ENCODE results near the gene TMA7.

Gene TMA7

DNA sequence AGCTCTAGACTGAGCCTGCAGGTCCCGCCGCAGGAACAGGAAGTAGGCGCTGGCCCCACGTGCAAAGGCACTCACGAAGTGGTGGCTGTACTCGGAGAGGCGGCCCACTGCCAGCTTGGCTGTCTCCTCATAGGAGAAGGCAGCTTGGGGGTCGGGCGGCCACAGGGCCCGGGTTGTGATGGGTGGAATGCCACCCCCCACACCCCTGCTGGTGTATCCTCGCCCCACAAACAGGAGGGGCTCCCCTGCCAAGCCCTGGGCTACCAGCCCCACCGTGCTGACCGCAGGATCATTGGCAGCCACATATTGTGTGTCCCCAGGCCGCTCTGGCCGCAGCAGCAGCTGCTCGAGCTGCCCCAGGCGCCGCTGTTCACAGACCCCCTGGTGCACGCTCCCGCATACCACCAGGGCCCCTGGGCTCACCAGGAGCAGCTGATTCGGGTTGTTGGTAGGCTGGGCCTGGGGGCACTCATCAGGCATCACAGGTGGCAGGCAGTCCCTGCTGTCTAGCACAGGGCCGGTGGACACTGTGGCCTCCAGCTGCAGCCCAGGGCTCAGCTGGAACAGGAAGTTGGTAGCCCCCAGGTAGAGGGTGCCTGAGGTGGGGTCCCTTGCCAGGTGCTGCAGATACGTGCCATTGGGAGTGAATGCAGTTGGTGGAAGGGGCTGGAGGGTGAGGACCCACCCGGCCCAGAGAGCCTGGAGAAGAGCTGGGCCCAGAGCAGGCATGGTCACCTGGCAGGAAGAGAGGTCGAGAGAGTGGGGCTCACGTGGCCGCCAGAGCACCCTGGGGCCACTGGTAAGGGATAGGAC lies 16.0 kb upstream of the TMA7 start:
- no peak for DNase-seq

DNA sequence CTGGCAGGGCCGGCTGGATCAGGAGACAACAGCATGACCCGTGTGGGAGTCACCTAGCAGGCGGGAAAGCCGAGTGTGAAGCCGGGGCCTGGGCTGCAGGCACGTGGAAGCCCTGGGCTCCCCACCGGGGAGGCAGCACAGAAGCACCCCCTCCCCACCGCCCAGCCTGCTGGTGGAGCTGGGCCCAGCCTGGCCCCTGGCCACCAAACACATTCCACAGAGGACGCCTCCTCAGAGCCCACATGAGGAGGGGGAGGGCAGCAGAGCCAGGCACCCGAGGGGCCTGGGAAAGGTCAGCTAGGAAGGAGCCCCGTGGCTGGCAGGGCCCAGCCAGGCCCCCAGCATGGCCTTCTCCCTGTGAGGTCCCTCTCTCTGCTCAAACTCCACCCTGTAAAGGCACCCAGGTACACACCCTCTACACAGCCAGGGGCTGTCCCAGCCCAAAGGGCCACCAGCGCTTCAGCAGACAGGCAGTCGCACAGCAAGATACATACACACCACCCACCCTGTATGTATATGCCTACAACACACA lies 14.7 kb upstream of the TMA7 start:
- no peak for DNase-seq

DNA sequence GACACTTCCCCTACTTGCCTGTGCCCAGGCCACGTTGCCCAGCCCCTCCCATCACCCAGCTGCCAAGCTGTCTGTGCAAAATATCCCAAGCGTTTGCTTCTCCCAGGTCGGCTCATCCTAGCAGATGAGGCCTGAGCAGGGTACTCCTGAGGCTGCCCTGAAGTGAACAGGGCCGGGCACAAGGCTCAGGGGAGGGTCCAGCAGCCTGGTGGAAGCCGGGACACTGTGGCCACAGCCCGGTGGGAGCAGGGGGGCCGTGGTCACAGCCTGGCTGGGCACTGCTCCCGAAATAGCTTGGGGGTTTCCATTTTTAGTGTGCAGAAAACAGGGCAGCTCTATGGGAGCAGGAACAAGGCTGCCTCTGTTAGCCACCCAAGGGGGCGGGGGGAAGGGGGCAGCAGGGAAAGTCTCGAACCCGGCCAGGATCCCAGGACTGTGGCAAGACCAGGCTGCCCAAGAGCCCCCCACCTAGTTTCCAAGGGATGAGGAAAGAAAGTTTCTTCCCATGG lies 13.6 kb upstream of the TMA7 start:
- no peak for DNase-seq

DNA sequence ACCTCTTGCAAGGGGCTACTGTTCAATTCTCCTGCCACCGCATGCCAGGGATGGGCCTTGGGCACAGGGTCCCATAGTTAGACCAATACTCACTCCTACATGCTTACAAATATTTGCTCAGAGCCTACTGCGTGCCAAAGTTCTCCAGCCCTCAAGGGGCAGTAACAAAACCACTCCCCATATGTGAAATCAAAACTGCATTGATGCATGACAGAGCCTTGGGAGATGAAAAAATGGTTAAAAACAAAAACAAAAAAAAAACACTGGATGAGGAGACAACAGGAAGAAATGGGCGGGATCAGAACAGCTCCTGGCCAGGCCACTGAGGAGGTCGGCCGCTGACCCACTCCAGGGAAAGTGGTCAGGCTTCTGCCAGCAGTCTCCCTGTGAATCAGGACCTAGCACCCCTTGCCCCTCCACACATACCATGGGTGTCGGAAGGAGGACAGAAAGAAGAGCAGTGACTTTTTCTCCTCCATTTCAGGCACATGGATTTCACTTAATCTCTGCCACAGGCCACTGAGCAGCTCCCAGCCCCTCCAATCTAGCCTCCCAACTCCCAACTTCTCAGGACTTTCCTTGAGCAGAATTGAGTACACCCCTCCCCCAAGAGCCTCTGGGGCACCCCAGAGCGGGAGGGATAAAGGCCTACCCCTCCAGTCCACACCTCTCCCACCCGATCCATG lies 13.0 kb upstream of the TMA7 start:
- no peak for DNase-seq

DNA sequence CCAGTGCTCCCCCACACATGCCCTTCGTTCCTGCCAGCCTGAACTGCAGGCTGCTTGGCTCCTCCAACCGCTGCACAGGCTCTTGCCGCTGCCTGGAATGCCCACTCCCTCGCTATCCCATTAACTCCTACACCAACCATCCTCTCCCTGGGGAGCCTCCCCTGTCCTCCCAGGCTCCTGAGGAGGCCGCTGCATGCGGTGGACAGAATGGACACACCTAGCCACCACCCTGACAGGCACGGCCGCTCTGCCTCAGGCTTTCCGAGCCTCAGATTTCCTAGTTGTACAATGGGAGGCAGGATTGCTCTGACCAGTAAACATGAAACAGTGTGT lies 12.5 kb upstream of the TMA7 start:
- DNase-seq, result no peak

DNA sequence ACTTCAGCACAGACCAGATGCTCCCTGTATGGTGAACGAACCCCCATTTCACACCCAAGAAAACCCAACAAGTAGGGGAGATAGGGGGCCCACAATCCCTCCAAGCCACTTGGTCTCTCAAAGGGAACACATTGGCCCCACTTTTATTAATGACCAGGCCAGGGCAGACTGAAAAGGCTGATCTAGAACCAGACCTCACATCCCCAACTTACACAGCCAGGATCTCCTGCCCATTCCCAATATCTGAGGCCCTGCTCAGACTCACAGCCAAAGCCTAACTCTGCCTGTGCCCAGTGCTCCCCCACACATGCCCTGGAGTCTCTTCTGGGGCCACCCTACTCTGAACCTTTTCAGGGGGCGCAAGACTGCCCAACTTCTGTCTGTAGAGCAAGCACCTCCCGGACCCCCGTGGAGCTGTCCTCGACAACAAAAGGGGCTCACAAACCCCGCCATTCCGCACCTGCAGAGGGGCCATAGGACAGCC lies 11.9 kb upstream of the TMA7 start:
- DNase-seq, result no peak

DNA sequence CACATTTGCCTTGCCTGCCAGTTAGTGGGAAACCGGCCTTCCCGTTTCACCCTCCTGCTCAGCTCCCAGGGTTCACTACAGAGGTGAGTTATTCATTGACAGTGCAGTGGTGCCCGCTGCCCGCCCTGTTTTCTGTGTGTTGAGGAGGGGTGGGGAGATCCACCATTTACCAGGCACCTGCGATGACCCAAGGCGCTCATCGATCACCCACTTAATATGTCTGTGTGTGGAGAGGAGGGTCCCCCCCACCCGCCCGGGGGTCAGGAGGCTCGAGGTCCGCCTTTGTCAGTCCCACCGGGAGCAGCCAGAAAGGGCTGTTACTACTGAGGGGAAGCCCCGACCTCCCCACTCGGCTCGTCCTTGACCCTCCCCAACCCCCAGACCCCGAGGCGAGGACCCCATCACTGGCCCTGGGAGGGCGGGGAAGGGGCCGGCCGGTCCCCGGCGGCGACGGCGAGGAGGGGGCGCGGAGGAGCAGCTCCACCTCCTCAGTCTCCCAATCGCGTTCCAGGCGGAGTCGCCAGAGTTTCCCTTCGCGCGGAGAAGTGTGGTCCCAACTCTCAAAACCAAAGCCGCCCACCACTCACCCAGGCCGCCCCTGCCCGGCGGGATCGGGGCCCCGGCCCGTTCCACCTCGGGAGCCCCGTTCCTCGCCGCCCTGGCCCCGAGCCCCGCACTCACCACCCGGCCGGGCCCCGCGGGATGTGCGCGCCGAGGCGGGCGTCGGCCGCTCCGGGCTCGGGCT lies 11.3 kb upstream of the TMA7 start:
- peak; percentile 36 for DNase-seq

DNA sequence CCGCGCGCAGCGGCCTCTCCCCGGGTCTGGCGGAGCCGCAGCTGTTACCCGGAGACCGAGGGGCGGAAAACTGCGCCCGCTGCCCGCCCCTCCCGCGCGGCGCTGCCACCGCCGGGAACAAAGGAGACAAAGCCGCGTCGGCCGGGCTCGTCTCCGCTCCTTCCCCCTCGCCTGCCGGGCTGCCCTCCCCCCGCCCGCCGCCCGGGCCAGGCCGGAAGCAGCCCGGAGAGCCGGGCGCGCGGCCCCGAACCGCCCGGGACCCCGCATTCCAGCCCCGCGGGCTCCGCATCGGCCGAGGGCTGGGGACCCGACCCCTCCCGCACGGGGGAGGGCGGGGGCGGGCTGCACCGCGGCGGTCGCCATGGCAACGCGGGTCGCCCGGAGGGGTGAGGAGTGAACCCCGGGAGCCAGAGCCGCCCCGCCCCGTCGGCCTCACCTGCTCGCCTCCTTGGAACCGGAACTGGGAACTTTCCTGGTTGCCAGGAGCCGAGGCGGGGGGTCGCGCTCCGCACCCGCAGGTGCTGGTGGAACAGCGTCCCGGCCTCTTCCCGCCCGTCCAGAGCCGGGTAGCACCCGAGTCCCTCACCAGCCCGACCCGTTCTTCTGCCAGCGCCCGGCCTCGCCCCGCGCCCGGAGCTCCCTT lies 10.6 kb upstream of the TMA7 start:
- peak; percentile 42 for DNase-seq

DNA sequence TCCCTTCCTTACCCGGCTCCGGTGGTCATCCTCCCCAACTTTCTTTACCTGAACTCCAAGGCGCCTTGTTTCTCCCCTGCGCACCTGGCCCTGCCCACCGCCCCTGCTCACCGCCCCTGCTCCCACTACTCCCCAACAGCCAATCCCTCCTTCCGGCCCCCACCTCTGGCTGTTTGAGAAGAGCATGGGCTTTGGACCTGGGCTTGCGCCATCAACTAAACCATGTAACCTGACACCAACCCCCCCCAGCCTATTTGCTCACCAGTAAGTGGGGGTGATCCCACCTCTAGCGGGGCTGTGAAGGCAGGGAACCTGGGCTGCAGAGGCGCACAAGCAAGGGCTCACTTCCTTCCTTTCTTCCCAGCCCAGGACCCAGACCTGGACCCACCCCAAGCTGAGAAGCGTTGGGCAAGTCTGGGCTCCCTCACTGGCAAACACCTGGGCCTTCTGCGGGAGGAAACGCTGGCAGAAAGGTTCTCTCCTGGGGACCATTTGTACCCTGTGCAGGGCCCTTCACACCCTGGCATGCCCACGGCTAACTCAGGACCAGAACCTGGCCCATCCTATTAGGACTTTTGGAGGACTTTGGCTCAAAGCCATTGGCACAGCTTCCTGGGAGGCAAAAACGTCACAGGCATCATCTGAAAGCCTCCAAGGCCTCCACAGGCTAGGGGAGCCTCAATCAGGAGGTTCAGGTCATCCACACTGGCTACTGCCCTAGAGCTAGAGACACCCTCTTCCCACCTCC lies 9.9 kb upstream of the TMA7 start, which contains the start of gene PLXNB1:
TSS of gene PLXNB1 (minus strand) at position 127 of the 748 bp plus-strand sequence. CDS start 5,475 bp downstream, outside the sequence.
- peak; percentile 65 for DNase-seq

DNA sequence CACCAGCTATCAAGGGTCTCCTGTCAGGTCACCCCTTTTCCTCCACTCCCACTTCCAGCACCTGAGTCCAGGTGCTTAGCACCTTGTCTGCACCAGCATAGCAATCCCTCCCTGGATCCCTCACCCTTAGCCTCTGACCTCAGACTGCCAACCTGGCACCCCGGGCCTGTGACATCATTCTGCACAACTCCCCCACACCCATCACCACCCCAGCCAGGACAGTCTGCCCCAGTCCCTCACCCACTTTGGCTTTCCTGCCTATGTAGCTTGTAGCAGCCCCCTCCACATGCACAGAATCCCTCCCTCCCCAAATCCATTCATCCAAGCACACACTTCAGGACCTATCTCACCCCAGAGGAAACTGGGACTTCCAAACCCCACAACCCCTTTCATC lies 9.4 kb upstream of the TMA7 start:
- DNase-seq, result no peak

DNA sequence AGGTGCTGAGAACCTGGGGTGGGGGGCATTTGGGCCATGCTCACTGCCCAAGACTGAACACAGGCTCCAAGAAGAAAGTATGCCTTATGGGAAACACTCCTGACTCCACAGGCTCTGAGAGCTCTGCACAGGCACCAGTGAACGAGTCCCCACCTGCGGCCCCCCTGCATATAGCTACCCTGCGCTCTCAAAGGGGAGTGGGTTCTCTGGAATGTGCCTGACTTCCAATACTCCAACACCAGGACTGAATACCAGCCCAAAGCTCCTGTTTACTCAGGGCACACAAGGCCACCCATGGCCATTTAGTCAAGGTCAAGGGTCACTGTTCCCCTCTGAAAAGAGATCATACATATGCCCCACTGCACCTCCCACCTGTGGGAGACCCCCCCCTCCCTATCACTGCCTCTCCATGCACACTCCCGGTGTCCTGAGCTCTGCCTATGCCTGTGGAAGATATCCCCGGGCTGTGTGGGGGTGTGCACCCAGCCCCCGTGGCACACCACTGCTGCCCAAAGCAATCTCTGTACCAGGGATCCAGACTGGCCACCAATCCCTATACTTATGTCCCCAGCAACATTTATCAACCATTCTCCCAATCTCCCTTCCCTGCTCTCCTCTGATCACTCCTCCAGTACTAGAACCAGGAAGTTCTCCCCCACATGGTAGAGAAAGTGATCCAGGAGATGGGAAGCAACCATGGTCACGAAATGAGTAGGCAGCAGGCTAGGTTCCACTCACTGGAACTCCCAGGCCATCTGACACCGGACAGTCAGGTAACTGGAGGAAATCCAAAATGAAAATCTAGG lies 8.6 kb upstream of the TMA7 start:
- no peak for DNase-seq

DNA sequence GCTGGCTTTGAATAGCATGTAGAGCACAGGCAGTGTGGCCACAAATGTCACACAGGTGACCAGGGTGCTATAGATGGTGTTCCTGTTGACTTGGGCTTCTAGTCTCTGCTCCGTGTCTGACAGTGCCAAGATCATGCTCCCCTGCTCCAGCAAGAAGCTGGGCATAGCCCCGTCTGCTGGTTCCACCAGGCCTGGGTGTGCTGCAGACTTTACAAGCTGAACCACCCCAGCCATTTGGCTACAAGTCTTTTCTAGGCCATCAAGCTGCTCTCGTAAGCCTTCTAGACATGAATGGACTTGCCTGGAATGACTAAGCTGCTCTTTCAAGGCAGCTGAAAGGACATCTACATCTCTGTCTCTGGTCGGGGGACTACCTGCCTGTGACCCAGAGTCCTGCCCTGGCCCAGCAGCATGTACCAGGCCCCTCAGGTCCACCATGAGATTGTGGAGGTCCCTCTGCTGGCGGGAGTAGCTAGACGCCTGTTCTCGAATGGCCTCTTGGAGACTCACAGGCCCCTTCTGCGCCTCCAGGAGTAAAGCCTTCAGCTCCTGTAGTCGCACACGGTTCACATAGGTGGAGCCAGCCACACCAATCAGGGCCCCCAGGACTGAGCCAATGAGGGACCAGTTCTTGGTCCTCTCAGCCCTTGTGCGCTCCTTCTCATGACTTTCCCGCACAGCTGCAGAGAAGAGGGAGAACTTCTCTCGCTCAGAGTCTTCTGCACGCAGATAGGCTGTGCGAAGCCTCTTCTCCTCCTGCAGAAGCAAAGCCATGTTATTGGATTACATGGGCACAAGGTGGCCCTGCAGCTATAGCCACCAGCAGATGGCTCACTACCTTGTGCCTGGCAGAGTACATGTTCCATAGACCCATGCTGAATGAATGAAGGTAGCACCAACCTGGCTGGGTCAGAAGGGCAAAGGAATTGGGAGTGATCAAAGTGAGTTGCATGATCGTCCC lies 7.4 kb upstream of the TMA7 start:
- DNase-seq, result no peak

DNA sequence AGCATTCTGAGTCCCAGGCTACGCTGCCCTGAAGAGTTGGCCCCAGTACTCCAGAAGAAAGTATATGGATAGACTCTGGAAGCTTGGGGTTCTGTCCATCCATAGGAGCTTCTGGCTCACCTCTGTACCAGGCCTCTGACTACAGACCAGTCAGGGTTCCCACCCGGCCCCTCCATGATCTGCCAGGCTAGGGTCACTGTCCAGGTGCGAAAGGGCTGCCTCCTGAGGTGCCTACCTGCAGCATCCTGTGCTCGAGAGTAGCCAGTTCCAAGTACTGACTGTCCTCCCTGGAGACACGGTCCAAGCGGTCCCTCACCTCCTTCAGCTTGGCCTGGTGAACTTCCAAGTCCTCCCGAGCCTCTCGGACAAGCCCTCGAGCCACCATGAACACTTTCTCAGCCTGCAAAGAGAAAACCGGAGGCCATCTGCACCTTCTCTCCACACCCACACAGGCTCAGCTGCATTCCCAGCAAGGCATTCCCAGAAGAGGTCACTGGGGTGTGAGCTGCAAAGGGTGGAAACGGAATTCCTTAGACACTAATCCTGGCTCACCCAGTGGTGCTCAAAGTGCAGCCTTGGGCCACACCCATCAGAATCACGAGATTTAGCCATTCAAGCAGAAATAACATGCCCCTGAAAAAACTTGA lies 6.5 kb upstream of the TMA7 start:
- no peak for DNase-seq

DNA sequence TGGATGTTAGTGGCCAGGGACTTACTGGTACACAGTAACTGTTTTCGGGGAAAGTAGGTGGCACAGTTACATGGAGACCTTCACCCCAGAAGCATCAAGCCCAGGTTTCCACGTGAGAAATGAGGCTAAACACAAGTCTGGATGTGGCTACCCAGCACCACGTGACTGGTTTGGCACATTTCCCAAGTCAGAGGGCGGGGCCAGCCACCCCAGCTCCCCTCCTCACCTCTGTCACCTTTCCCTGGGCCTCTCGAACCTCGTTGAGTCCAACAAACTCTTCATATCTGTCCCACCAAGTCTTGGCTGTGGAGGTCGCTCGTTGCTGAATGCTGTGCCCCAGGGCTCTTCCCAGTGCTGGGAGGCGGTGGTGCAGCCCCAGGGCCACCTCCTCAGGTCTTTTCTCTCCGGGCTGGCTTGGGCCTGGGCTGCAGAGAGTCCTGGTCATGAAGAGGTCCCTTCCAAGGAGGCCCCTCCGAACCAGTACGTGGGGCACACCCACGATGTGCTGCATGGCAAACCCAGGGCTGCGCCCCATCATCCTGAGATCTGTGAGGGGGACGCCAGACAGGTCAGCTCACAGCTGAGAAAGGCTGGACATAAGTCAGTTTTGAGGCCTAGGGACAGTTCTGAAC lies 5.3 kb upstream of the TMA7 start:
- DNase-seq, result no peak

DNA sequence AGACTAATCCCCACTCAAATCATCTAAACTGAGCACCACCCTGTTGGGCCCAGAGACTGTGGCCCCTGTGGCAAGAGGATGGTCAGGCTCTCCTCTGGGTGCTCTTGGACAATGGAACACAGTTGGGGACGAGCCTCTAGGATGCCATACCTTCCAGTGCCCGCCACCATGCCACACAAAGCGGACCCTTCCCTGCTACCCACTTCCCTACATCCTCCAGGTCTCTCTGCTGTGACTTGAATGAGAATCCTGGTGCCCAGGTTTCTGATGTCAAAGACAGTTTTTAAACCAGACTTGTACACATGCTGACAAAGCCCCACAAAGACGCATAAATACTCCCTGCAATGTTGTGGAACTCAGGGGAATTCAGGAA lies 4.8 kb upstream of the TMA7 start:
- no peak for DNase-seq

DNA sequence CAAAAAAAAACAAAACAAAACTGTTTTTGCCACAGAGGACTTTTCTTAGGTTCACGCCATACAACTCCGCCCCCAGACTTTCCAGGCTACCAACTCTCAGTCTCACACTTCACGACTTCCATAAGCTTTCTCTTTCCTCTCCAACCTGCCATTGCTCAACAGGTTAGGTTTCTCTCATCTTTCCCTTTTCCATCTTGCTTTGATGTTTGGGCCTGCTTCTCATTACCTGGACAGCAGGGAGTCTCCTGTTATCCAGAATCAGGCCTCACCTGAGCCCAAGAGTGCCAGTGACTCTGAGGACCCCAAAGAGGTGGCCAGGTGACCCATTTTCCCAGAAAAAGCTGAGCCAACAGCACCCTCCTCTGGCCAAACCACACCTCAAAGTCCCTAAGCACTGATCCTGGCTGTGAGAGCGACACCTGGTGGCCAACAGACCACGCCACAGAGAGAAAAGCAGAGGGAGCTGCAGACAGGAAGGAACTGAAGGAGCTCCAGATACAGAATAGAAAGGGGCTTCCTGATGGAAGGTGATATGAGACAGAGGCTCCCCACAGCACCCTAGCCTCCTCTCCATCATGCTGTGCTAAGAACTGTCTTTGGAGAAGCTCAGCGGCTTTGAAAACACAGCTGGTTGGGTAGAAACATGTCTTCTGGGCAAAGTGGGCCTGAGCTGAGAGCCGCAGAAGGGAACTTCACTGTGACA lies 4.1 kb upstream of the TMA7 start:
- DNase-seq, result peak; percentile 73

DNA sequence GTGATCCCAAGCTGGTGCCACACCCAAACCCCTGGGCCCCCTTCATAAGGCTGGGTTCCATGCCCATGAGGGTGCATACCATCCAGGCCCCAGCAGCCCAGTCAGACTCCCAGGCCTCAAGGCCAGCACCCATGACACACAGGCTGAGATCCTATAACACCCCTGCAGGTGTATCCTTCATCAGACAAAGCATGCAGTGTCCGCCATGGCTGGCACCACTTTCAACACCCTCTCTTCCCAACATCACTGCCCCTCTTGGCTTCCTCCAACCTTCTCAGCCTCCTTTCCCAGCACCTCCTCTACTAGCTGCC lies 3.6 kb upstream of the TMA7 start:
- no peak for DNase-seq

DNA sequence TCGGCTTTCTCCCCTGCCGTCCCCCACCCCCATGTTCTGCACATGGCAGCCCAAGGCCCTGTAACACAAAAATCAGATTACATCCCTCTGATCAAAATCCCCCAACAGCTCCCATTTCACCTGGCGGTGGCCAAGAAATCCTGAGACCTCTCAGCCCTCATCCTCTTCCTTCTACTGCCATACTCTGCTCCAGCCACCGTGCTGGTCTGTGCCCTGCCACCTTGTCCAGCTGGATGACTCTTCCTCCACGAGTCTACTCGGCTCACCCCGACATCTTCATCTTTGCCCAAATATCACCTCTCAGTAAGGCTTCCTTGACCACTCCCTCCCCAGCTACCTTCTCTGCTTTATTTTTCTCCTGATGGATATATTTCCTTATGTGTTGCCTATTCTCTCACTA lies 3.2 kb upstream of the TMA7 start:
- DNase-seq, result no peak
